Amniotic epithelial cell (primary cell): ENCODE results near the gene PLXNC1.

Experiments used
- DNase-seq: peaks from one replicate; pipeline ENCODE4 v3.0.0-alpha.2; 2010; ENCODE audit warnings: low read depth

The PLXNC1 gene

DNA sequence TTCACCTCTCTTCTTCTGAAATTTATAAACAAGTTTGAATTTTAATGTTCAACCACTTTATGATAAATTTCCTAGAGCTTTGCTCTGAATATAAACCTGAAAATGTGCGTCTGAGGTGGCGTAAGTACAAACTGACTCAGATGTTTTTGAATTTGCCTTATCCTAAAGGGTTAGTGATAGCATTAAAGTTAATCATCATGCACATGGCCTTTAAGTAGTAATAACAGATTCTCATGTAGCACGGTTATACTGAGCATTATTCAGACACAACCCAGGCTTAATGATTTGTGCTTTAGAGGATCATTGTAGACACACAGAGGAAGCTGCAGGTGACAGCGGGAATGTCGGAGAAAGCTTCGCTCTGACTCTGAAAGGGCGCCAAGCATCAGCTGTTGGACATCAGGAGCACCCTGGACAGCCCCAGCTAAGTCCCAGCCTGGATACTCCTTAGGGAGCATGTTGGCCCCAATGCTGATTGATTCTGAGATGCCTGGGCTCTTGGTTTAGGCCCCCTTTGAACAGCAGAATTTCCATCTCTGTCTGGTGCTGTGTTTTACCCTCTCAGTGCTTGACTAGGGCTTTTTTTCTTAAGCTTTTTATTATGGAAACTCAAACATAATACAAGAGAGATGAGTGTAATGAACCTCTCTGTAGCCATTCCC lies 91.1 kb downstream of the PLXNC1 start:
- DNase-seq, result peak; percentile 61

DNA sequence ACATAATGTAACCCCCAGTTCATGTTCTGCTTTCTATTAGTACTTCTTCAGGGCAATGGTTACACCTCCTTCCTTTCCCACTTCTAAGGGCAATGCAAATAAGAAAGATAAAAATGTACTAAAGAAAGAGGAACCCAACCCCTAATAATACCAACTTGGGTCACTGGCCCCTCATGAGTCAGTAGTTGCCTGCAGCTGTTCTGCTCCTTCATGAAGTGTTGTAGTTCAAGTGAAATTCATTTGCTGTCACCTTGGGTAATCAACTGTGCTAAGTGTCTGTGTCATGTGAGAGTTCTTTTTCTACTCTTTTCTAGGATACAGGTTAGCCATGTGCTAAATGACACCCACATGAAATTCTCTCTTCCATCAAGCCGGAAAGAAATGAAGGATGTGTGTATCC lies 91.8 kb downstream of the PLXNC1 start:
- no peak for DNase-seq

DNA sequence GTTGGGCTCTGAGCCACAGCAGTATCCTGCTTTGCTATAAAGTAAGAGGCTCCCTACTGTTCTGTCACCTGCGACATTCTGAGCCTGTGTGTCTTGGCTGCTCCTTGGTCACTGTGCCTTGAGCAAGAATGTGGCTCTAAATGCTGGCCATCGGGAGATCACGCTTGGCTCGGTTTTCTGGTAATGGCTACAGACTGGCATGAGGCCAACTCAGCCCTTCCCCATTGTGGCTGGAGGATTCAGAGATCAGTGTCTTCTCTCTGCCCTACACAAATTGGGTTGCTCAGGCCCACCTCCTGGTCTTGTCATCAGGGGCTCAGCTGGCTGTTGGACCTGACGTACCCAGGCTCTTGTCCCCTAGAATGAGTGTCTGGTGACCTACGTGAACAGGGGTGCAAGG lies 94.5 kb downstream of the PLXNC1 start:
- no peak for DNase-seq

DNA sequence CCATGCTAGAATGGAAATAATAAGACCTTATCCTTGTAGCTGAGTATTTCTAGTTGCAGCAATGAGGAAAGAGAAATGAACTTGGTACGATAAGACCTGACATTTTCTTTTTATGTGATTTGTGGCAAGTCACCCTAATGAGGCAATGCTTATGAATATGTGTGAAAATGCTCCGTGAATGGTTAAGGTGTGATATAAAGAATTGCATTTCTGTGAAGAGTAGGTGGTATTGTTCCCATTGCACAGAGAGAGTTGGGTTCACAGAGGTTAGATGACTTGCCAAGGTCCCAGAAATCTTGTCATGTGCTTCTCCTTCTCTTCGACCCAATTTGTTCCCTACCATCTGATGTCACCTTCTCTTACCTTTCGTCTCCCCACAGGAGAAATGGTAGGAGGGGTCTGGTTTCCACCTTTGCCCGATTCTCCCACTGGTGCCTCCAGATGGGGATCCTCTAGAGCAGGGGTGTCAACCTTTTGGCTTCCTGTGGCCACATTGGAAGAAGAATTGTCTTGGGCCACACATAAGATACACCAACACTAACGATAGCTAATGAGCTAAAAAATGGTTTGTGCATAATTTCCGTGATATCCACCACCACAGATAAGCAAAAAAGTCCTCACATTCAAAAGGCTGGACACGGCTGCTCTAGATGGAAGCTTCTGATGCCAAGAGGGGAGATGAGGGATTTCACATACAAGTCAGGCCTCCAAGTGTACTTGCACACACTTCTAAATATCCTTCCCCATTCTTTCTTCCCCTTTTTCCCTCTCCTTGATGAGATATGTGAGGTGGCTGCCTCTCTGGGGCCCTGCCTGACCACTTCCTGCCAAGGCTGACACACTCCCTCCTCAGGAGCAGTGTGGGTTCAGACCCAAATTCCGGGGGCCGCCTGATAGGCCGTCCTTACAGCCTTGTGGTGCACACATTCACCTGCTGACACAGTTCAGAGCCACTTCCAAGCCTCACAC lies 96.1 kb downstream of the PLXNC1 start:
- DNase-seq, result no peak

DNA sequence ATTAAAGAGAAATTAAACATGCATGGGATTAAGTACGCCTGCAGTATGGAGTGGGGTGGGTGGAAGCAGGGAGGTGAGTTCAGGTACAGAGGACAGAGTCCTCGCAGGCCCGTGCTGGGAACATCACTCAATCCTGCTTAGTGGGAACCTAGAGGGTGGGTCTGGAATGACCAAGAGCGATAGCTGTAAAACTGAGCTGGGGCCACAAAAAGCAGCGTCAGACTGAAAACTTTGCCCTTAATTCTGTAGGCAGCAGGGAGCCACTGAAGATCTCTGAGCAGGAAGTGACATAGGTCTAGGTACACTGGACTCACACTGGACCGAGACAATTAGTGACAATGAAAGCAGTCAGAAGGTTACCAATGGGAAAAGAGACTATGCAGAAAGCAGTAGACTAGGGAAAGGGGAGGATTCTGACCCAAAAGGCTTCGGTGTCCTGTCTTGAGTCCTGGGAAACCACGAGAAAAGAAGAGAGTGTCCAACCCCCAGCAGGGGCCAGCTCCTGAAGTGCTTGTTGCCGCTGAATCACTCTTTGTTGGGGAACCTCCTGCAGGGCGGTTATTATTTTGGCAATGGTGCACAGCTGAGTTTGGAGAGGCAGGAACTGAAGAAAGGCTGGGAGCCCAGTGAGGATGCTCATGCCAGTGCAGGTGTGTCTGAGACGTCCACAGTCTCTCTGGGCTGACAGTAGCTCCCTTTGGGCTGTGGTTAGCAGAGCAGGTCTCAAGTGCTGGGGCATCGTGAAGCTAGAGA lies 97.4 kb downstream of the PLXNC1 start:
- DNase-seq, result no peak

DNA sequence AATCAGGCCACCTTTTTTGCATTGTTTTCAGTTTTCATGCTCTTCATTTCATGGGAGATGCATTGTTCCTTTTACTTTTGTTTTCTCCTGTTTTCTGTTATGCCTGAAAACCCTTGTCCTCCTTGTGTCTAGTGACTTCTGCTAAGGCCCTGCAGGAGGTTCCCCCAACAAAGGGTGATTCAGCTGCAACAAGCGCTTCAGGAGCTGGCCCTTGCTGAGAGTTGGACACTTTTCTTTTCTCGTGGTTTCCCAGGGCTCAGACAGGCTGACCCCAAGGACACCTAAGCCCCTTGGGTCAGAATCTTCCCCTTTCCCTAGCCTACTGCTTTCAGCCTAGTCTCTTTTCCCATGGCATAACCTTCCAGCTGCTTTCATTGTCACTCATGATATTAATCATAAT lies 98.9 kb downstream of the PLXNC1 start:
- no peak for DNase-seq

DNA sequence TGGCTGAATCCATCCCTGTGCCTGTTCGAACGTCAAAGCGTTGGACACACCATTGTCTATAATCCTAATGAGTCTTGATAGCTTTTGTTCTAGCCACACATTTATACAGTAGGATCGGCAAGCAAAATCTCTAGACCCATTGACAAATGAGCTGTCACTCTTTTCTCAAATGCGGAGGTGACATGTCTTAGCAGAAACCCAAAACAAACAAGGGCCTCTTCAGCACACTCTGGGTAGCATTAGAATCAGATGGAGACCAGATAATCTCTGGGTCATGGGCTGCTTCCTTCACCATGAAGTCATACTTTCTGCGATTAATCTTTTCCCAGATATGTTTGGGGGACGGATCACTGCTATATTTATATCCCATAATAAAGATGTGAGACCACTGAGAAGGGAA lies 100.2 kb downstream of the PLXNC1 start:
- no peak for DNase-seq

DNA sequence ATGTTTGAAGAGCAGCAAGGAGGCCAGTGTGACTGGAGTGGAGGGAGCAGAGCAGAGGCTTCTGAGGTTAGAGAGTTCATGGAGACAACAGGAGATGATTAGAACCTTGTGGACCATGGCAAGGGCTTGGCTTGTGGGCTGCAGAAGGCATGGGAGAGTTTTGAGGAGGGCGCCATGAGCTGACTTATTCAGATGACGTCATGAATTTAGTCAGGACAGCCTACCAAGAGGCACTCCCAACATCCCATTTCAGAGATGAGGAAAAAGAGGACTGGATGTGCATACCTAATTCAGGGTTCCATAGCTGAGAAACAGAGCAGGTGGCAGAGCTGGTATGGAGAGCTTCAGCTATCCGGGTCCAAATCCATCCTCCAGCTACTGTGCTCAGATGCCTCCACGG lies 101.8 kb downstream of the PLXNC1 start:
- no peak for DNase-seq

DNA sequence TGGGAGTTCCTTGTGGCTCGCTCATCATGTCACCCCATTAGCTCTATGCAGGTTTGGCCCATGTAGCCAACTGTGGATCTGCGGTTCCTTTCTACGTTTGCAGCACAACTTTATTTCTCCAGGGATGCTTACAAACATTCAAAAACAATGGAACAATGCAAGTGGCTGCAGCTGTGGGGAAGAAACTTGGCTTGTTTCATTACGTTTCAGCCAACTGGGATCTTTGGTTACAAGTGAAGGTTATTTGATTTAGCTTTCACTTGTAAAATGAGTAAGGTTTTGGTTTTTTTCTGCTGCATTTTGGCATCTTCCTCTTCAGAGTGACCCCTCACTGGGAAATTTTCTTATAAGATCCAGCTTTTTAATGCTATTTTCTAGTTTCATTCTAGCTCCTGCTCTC lies 105.9 kb downstream of the PLXNC1 start:
- DNase-seq, result no peak

DNA sequence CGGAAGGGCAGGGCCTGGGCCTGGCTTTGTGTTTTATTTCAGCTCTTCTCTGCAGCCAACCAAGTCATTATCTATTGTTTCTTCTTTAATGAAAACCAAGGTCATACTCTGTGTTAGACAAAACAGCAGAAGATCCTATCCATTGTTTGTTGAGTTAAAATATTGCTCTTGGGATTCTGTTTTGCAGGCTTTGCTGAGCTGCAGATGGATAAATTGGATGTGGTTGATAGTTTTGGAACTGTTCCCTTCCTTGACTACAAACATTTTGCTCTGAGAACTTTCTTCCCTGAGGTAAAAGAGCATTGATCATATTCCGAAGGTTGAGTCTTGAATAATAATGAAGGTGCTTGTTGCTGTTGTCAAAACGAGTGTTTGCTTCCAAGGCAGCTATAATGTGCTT lies 106.6 kb downstream of the PLXNC1 start:
- DNase-seq, result no peak

DNA sequence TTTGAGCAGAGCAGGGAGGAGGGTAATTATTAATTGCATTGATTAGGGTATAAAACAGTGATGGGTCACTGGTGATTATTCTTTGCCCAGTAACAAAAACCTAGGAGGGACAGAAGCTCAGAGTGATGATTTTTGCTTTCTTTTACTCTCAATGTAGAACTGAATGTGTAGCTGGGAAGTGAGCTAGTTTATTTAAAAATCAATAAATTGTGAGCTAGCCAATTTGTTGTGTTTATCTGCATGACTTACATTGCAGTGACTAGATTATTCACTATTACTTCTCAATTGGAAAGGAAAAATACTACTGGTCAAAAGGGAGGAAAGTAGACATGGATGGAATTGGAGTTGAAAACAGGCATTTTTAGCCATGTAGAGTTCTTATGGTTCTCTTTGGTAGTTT lies 107.1 kb downstream of the PLXNC1 start:
- DNase-seq, result no peak

DNA sequence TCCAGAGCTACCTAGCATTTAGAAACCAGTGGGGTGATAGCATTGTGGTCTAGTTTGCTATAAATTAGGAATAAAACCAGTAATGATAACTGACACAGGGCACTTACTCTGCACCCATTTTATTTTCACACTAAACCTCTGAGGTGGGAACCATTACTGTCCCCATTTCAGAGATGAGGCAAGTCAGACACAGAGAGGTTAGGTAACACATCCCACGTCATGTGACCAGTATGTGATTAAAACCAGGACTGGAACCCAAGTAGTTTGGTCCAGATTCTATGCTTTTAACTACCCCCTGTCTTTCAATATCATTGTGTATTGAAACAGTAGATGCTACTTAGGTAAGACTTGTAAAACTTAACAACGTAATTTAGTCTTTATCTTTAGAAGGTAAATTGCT lies 110.2 kb downstream of the PLXNC1 start:
- DNase-seq, result no peak

DNA sequence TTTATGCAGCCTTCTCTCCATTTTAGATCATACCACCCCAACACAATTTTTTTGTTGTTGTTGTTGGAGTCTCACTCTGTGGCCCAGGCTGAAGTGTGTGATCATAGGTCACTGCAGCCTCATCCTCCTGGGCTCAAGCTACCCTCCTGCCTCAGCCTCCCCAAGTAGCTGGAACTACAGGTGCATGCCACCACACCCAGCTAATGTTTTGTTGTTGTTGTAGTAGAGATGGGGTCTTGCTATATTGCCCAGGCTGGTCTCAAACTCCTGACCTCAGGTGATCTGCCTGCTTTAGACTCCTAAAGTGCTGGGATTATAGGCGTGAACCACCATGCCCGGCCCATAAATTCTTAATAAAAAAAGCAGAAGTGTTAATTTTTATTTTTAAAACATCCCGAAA lies 111.6 kb downstream of the PLXNC1 start:
- DNase-seq, result no peak

DNA sequence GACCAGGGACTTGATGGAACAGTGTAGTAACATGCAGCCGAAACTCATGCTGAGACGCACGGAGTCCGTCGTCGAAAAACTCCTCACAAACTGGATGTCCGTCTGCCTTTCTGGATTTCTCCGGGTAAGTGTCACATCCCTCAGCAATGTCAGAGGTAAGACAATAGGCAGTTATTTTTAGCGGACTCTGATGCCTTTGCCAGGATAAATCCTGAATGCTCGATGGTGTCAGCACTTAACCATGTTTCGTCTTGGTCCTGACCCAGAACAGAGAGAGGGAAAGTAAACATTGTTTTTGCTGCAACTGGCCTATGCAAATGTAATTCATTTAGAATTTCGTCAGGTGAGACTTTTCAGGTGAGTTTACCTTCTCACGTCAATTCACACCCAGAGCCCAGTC lies 112.3 kb downstream of the PLXNC1 start:
- no peak for DNase-seq

DNA sequence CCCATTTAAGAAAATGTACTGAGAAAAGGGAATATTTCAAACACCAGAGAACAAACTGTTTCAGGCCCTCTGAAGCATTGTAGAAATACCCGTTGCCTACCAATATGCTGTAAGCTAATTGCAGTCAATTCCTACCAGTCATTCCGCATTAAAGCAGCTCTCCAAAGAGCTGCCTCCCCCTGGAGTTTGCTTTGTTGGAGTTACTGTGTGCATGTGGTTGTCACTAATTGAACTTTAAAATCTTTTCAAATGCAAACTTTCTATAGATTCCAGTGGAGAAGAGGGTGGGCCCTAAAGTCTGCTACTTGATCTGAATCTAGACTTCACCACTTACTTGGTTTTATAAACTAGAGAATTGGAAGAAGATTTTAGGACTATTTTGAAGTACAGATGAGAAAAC lies 112.7 kb downstream of the PLXNC1 start:
- no peak for DNase-seq

DNA sequence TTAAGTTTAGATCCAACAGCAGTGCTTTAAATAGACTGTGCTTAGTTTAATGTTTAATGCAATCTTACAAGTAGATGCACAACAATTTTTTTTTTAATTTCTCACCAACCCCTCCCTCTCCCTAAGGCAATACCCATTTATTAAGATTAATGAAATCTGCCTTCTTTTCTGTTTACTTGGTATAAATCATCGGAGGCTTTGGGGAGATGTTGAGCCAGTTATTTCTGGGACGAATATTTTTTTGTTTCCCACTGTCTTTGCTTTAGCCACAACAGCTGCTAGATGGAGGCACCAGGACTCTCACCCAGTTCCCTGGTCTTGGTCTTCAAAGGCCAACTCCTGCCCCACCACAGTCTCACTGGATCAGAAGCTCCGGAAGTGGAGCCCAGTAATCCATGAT lies 113.4 kb downstream of the PLXNC1 start:
- no peak for DNase-seq

DNA sequence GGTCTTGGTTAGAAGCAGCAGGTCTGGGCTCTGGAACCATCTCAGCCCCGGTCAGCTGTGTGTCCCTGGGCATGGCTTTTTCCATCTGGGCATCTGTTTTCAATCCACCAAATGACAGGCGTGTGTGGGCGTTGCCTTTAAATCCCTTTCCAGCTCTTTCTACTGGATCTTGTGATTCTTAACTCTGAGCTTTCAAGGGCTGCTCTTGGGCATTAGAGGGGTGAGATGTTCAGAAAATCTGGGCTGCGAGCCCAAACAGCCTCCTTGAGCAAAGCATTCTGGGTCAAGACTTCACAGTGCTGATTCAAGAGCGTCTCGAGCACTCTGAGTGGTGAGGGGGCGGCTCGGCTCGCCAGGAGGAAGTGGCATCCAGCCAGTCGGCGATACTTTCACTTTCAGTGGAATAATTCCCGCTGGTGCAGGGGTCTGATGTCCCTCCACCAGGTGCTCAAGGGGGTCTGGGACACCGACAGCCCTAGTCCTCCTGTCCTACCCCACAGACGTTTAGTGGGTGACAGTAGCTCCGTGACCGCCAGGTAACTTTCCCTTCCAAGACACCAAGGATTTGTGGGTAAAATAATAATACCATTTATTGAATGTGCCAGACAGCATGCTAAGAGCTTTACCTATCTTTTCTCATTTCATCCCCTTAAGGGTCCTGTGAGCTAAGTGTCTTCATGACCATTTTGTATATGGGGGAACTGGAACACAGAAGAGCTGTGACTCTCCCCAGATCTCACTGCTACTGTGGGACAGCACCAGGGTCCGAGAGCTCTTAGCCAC lies 114.0 kb downstream of the PLXNC1 start:
- DNase-seq, result peak; percentile 99

DNA sequence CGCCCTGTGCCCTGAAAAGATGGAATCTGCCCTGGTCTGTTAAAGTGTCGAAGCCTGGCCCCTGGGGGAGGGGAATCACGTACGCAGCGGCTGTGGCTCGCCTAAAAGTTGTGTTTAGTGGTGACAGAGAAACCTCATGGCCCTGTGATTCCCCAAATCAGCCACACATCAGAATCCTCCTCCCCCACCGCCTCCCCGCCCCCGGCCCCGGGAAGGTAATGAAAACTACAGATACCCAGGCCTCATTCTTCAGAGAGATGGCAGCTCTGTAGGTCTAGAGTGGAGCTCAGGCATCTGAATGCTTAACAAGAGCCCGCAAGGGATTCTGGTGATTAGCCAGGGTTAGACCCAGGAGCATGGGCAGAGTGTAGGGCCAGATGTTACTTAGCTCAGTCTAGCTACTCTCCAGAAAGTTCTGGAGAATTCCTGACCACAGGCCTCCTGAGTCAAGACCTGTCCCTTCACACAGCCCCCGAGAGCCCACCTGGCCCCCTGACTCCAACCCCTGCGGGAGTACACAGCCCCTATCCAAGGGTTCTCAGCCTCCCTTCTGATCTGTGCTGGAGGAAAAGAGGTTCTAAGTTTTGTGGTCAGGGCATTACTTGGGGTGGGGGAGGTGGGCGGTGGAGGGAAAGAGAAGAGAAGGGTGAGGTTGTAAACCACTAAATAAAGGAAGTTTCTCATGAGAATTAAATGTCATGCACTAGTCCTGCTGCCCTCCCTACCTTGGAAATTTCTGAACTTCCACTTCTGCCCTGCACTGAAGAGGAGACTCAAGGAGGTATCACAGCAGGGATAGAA lies 114.8 kb downstream of the PLXNC1 start:
- no peak for DNase-seq

DNA sequence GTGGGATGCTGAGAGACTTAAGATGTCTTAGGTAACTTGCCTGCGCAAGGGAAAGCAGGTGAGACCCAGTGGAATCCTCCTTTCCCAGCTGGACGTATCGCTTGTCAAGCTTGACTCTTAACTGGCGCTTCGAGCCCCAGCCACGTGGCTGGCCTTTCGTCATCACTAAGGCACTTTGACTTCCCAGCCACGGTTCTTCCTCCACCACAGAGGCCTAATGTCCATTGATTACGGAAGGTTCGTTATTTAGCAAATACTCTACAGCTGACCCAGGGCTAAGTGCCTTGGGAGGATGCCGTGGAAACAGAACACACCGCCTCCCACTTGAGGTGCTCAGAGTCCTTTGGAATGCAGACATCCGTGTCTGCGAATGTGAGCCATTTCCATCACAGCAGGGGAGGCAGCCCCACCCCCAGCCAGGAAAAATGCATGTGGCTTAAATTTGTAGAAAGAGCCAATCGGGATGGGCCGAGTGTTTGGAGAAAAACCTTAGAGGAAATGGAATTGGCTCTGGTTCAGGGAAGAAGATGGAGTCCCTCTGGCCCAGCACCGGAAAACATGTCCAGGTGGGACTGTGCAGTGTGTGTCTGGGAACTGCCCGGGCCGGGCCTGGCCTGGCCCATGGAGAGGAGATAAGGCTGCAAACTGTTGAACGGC lies 115.7 kb downstream of the PLXNC1 start:
- DNase-seq, result no peak

DNA sequence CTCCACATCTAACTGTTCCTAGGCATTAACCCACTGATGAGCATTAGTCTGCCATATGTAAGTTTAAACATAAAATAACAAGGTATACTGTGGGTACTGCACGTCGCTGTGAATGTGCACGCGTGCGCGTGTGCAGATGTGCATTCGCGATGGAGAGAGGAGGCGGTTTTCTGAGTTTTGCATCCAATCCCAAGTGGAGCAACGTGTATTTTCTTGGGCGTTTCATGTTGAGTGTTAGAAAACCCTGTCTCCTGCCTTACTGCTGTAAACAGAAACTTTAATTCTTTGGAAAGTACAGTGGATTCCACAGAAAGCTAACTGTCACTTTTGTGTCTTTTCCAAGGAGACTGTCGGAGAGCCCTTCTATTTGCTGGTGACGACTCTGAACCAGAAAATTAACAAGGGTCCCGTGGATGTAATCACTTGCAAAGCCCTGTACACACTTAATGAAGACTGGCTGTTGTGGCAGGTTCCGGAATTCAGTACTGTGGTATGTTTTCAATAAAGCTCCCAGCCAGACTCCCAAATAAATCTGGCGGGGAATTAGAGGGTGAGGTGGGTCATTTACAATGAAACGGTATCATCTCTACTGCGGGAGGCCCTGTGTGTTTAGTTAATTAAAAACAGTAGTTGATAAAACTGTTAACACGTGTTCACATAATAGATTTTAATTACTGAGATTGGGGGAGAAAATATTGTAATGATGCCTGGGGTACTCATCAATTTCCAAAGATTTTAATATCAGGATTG lies 116.5 kb downstream of the PLXNC1 start:
- DNase-seq, result no peak
